WTC11 (cell line): ENCODE measurements around the gene RWDD4.

ENCODE experiments used
- ATF2 ChIP-seq: sonication (generic); formaldehyde crosslinking; IDR thresholded peaks from 2 replicates; pipeline ENCODE4 v1.8.1; 2022; ENCODE audit warnings: low read depth, missing genetic modification reagents, borderline replicate concordance
- CTCF ChIP-seq: fragments of 200-600 bp; IDR thresholded peaks from 2 replicates; pipeline ENCODE4 v1.8.0; 2022; ENCODE audit warnings: antibody characterized with exemption
- SOX15 ChIP-seq: fragments of 250-450 bp; sonication (Bioruptor Pico); IDR thresholded peaks from 2 replicates; pipeline ENCODE4 v1.9.0; 2021; ENCODE audit warnings: mild to moderate bottlenecking

- no peak for TF ChIP-seq SOX15
- TF ChIP-seq CTCF, result no peak
- TF ChIP-seq ATF2, result no peak
Measured at GRCh38 chr4:183602557-183603027, 56.4 kb downstream of the RWDD4 start.
